Right lung (tissue), 5 donors: ENCODE measurements around the gene DCST1. TPM values are rescaled to one million over a fixed set of nuclear protein-coding genes. Genes with fewer than 3 reads are reported as not detected.

Experiments used
- DNase-seq, 2 donors: peaks; one replicate each; pipeline ENCODE4 v3.0.0-alpha.2; 2013
- polyA plus RNA-seq, 5 donors: library from polyadenylated mRNA; unstranded; fragments of 120-200 nt; gene quantifications; one replicate each; pipeline versions ENCODE4 v1.2.1 to v1.2.3, GENCODE V29; 2013; ENCODE audit warnings: inconsistent platforms in 1 of 5, low replicate concordance in 1 of 5; ENCODE audit not compliant: insufficient read length in 5 of 5, insufficient read depth in 1 of 5

The DCST1 gene
- polyA plus RNA-seq, 5 donors = 0.34 to 0.69 (median 0.53) TPM

GRCh38 chr1:155032886-155033285 lies 738 bp upstream of the DCST1 start:
- DNase-seq = no peak

DNA sequence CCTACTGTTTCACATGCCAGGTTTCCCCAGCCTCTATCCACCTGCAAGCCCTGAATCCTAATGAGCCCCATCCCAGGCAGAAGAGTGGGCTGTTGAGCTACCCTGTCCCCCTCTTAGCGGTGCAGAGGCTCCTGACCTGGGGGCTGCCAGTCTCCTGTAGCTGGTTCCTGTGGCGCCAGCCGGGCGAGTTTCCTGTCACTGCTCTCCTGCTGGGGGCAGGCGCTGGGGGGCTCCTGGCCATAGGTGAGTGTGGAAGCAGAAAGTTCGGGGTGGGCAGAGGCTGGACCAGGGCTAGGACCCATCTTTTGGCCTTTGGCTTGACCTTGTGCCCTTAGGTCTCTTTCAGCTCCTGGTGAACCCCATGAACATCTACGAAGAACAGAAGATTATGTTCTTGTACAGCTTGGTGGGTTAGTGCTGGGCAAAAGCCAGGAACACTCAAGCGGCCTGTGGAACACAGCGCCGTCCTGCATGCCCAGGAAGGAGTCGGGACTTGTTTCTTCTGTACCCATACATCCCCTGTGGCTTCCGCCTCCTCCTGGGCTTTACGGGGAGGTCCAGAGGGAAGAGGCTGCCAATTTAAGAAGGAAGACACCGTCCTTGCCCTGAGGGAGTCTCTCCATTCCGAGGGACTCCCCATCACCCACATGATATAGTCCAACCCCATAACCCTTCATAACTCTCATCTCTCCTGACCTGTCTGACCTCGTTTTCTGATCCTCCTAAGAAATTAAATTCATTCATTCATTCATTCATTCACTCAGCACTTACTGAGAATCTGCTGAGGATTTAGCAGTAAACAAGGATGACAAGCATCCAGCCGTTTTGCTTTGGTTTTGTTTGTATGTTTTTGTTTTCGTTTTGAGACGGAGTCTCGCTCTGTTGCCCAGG lies 939 bp downstream of the DCST1 start:
- DNase-seq = no peak

DNA sequence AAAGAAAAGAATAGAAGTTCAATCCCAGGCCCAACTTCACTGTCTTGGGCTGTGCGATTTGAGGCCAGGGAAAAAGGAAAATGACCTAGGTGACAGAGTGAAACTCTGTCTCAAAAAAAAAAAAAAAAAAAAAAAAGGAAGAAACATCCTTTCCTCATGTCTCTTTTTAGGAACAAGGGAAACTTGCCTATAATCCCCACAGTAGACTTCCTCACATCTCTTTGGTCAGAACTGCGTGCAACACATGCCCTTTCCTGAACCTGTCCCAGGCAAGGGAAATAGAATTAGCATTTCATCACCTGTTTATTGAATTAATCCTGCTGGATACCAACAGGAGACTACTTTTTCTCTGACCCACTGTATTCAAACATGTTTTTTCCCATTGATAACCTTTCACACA lies 2.3 kb downstream of the DCST1 start:
- DNase-seq = no peak

- no peak for DNase-seq
Observed at GRCh38 chr1:155037043-155037442, 3.4 kb downstream of the DCST1 start.

GRCh38 chr1:155037851-155038441 lies 4.3 kb downstream of the DCST1 start:
- no peak for DNase-seq

DNA sequence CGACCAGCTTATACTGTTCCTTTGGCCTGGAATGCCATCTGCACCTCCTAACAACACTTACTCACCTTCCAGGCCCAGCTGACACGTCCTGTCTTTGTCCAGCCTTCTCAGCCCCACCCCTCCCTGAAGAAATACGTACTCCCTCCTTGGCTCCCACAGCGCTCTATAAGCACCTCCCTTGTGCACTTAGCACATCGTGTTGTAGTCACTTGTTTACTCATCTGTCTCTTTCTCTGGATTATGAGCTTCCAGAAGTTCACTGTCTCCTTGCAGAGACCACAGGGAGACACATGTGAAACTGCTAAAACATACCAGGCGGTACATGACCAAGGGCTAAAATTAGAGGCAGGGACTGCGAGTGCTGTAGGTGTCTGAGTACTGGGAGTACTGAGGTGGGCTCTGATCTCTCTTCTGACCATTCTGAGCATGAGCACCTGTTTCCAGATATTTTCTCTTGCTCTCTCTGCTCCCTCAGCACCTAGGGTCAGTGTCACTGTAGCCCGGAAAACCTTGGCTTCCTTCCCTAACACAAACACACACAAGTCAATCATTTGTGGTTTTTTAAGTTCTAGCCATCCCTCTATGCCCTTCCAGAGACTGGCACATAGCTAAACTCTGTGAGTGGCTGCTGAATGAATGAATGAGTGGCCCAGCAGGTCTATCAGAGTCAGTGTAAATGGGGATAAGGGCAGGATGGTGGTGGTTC lies 5.1 kb downstream of the DCST1 start:
- DNase-seq = no peak

DNA sequence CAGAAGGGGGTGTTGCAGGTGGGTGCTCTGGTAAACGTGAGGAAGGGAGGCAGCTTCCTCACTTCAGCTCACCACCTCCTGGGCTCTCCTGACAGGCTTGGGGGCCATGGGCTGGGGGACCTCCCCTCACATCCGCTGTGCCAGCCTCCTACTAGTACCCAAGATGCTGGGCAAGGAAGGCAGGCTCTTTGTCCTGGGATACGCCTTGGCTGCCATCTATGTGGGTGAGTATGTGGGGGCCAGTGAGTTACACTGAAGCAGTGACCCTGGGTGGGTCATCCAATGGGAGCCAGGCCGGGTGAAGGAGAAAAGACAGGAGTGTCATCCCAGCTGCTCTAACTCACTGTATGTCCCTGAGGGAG lies 5.7 kb downstream of the DCST1 start:
- no peak for DNase-seq

DNA sequence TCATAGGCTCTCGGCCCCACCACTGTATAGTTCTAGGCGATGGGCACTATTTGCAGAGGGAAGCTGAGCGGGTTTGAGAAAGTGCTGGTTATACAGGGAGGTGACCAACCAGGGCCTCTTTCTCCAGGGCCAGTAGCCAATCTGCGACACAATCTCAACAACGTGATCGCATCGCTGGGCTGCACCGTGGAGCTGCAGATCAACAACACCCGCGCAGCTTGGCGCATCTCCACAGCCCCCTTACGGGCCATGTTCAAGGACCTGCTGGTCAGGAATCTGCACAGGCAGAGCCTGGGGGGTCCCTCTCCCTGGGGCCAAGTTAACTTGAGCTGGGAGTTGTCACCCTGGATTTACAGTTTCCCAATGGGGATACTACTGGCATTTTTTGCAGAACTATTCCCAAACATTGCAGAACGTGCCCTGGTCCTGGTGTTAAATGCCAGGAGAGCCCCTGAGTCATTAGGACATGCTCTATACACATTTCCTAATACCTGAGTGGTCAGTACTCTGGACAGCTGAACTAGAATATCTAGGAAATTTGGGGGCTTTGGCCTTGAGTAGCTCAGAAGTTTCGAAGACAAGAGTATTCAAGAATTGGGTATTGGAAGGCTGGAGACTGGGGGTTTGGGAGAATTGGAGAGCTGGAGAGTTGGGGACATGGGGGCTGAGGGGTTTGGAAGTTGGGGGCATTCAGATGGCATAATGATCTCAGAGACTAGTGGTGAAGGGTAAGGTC lies 6.9 kb downstream of the DCST1 start:
- DNase-seq = no peak

DNA sequence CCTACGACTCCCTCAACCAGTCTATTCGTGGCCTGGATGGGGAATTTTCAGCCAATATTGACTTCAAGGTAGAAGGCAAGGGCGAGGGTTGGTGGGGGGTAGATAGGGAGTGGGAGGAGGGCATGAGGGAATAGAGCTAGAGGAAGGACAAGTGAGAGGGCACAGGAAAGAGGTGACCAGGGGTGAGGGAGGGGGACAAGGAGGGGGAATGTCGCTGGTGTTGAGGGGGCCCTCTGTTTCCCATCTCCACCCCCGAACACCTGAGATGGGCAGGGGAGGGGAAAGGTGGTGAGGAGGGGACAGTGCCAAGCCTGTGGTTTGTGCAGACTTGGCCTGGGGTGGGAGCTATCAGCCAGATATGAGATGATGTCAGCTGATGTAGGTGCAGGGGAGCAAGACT lies 9.2 kb downstream of the DCST1 start:
- DNase-seq = no peak

DNA sequence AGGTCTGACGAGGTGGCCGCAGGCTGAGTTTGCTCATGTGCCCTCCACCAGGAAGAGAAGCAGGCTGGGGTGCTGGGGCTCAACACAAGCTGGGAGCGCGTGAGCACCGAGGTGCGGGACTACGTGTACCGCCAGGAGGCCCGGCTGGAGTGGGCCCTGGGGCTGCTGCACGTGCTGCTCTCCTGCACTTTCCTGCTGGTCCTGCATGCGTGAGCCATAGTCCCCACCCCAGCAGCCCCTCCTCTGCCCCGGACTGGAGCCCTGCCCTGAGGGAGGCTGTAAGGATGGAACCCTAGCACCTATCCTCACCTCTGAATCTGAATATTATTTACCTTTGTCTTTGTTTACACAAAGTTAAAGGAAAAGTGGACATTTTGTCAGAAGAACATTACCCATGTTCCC lies 9.7 kb downstream of the DCST1 start:
- DNase-seq = no peak

GRCh38 chr1:155043793-155044192 lies 10.2 kb downstream of the DCST1 start:
- DNase-seq = no peak

DNA sequence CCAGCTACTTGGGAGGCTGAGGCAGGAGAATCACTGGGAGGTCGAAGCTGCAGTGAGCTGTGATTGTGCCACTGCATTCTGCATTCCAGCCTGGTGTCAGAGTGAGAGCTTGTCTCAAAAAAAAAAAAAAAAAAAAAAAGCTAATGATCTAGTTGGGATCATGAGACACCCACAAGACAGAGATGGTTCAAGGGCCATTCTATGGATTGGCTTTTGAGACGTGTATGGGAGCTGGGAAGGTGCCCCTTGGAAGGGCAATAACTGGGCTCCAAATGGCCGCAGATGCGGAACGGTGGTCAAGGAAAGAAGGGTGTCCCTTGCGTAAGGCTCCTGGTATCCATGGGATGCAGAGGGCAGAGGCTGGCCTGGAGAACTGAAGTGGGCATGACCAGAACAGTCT lies 10.7 kb downstream of the DCST1 start:
- DNase-seq = no peak

DNA sequence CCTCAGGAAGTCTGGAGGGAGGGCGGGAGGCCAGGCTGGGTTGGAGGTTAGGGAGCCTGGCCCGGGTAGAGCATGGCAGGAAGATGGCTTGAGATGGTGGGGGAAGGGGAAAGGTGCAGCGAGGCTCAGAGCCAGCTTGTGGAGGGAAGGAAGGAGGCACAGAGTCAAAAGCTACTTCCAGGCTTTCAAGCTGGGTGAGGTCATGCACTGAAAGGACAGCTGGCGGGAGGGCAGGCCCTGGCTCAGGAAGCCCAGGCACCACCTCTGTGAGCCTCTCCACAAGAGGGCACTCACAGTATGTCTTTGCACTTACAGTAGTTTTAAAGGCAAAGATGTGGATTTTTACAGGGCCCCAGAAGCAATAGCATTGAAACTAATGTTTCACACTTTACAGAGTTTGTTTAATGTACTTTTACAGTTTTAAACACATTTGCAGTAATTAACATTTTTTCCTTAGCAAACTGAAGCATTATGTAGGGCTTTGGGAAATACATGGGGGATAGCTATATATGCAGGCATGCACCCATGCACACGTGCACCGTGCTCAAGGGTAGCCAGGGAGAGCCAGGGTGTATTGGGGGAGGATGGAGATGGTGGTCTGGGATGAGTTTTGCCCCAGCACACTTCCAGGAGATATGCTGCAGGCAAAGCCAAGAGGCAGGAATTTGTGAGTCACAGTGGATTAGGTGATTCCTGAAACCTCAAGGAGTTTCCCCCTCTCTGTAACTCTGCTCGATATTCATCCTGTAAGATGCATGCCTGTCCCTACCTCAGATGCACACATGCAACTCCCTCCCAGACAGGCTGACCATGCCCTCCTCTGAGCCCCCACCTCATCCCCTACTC lies 11.4 kb downstream of the DCST1 start:
- DNase-seq = peak in 1 of 2 donors; percentile 55

- no peak for DNase-seq
Observed at GRCh38 chr1:155048449-155049334, 15.1 kb downstream of the DCST1 start.

- no peak for DNase-seq
Observed at GRCh38 chr1:155049651-155050559, 16.3 kb downstream of the DCST1 start.

GRCh38 chr1:155050560-155051341 lies 17.1 kb downstream of the DCST1 start, which contains the start of gene ADAM15:
Gene ADAM15 (plus strand): TSS chr1:155051316. CDS start chr1:155051387, 71 bp downstream.
- peak in 1 of 2 donors; percentile 73 for DNase-seq

DNA sequence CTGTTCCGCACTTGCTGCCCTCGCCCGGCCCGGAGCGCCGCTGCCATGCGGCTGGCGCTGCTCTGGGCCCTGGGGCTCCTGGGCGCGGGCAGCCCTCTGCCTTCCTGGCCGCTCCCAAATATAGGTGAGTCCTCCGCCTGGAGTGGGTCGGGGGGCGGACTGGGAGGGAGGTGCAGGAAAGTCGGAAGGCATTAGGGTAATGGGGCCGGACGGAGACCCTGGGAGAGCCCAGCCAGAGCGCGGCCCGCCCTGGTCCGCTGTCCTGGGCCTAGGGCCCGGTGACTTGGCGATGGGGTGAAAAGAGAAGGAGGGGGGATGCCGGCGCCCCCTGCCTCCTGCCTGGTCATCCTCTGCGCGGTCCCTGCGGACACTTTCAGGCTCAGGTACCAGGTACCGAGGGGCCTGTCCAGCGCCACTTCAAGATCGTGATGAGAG lies 17.7 kb downstream of the DCST1 start:
- DNase-seq = no peak
